NOMO-1 treated with dmso at 0.1 percent for 144 hours (cell line): ENCODE measurements around the gene DPP7.
A peak's percentile ranks its signal among the peaks of the same experiment; 100 is the strongest.
"Not testable (repeated sequence)": the region's sequence is repeated elsewhere in the genome, so short reads cannot be mapped to it uniquely, and the experiment has no call there.

ENCODE experiments used
- DNase-seq: peaks from one replicate; lab custom pipeline; 2025; ENCODE audit not compliant: unreplicated experiment; lab: John Stamatoyannopoulos, UW

The DPP7 gene

GRCh38 chr9:137075275-137075775 is 39.2 kb downstream of the DPP7 start:
- no peak for DNase-seq

GRCh38 chr9:137074657-137075274 is 39.8 kb downstream of the DPP7 start:
- DNase-seq: no peak

GRCh38 chr9:137073992-137074399 is 40.5 kb downstream of the DPP7 start:
- DNase-seq: no peak

GRCh38 chr9:137071282-137071681 is 43.3 kb downstream of the DPP7 start:
- DNase-seq: no peak

- DNase-seq: peak; percentile 41
Observed at GRCh38 chr9:137070906-137071275, 43.6 kb downstream of the DPP7 start.

GRCh38 chr9:137070201-137070905 is 44.2 kb downstream of the DPP7 start, which contains the start of gene SAPCD2:
Gene SAPCD2, minus strand, starts transcription at chr9:137070557. Its CDS starts 97 bp downstream, at chr9:137070460.
- peak; percentile 98 for DNase-seq

GRCh38 chr9:137069508-137070091 is 44.9 kb downstream of the DPP7 start:
- no peak for DNase-seq

GRCh38 chr9:137068539-137069507 is 45.7 kb downstream of the DPP7 start:
- no peak for DNase-seq

GRCh38 chr9:137067860-137068538 is 46.5 kb downstream of the DPP7 start:
- peak; percentile 59 for DNase-seq

- no peak for DNase-seq
Observed at GRCh38 chr9:137066096-137066861, 48.3 kb downstream of the DPP7 start.

GRCh38 chr9:137065336-137065967 is 49.1 kb downstream of the DPP7 start:
- no peak for DNase-seq

GRCh38 chr9:137064880-137065164 is 49.7 kb downstream of the DPP7 start:
- no peak for DNase-seq

- peak; percentile 40 for DNase-seq
Observed at GRCh38 chr9:137064027-137064879, 50.3 kb downstream of the DPP7 start.

- DNase-seq: no peak
Observed at GRCh38 chr9:137063311-137064026, 51.1 kb downstream of the DPP7 start.

GRCh38 chr9:137062798-137063197 is 51.7 kb downstream of the DPP7 start:
- not testable (repeated sequence) for DNase-seq

GRCh38 chr9:137062384-137062783 is 52.1 kb downstream of the DPP7 start:
- DNase-seq: no peak
